Measurements from ENCODE around the gene PAPOLG.

The PAPOLG gene

DNA sequence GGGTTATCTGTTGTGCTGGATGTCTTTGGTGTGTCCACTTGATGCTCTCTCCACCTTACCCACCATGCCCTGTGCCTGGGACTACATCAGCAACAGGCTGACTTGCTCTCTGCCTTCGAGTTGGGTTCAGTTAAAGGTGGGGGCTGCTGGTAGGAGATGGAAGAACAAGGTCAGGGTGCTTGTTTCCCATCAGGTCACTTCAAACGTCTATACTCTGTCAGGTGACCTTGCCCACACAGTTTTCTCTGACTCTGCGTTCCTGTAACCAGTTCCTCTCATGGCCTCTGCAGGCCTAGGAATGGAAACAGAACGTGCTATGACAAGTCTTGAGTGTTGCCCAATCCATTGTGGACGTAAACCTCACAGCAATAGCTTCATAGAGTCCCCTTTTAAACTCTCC is 38.4 kb upstream of the PAPOLG start:
- Histone ChIP-seq H3K4me1 (no peaks in the 10 kb centered on the region), H3K4me3 (no peak overlapping the region), H3K27me3 (no peaks in the 10 kb centered on the region), H3K36me3 (no peaks in the 10 kb centered on the region), H3K9me3 (no peaks in the 10 kb centered on the region), H3K27ac (no peak overlapping the region)
- DNase-seq = peak in 1 of 2 donors; percentile 42
- TF ChIP-seq, protein P1, sequence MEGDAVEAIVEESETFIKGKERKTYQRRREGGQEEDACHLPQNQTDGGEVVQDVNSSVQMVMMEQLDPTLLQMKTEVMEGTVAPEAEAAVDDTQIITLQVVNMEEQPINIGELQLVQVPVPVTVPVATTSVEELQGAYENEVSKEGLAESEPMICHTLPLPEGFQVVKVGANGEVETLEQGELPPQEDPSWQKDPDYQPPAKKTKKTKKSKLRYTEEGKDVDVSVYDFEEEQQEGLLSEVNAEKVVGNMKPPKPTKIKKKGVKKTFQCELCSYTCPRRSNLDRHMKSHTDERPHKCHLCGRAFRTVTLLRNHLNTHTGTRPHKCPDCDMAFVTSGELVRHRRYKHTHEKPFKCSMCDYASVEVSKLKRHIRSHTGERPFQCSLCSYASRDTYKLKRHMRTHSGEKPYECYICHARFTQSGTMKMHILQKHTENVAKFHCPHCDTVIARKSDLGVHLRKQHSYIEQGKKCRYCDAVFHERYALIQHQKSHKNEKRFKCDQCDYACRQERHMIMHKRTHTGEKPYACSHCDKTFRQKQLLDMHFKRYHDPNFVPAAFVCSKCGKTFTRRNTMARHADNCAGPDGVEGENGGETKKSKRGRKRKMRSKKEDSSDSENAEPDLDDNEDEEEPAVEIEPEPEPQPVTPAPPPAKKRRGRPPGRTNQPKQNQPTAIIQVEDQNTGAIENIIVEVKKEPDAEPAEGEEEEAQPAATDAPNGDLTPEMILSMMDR (IDR thresholded peaks at IDR 0.05) = no peak
- intact Hi-C loops (cut with DNase I; ENCODE audit: low total_unique reads) = no loop called here

DNA sequence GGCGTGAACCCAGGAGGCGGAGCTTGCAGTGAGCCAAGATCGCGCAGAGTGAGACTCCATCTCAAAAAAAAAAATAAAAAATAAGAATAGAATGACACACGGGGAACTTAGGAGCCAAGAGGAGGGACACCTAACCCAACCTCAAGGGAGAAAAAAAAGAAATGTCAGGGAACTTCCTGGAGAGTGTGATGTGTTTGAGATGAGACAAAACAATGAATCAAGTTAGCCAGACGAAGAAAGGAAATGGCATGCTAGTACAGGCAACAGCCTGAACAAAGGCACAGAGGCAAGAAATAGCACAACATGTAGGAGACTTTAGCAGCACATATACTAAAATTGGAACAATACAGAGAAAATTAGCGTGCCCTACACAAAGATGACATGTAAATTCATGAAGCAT is 36.7 kb upstream of the PAPOLG start:
- DNase-seq = no peak
- no peak overlapping the region for H3K27ac ChIP-seq
- H3K4me1 ChIP-seq = no peaks in the 10 kb centered on the region
- intact Hi-C loops (cut with DNase I; ENCODE audit: low total_unique reads) = no loop called here
- TF ChIP-seq, protein P1 (IDR thresholded peaks at IDR 0.05) = no peak
- H3K9me3 ChIP-seq = peaks cover under 1 to 1% (median under 1%) of the 10 kb centered on the region in 3 donors
- H3K36me3 ChIP-seq = no peaks in the 10 kb centered on the region
- no peak overlapping the region for H3K4me3 ChIP-seq
- no peaks in the 10 kb centered on the region for H3K27me3 ChIP-seq

DNA sequence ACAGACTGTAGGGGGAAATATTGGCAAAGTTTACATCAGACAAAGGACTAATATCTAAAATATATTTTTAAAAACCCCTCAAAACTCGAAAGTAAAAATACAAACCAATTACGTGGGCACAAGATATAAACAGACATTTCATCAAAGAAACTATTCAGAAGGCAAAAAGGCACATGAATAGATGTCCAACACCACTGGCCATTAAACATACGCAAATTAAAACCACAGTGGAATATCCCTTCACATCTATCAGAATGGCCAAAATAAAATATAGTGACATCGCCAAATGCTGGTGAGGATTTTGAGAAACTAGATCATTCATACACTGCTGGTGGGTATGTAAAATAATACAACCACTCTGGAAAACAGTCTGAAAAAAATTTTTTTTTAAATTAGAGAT is 30.6 kb upstream of the PAPOLG start:
- Histone ChIP-seq H3K27ac (no peak overlapping the region), H3K9me3 (peaks cover 2 to 6% (median 5%) of the 10 kb centered on the region in 3 donors), H3K27me3 (no peaks in the 10 kb centered on the region), H3K36me3 (no peaks in the 10 kb centered on the region), H3K4me3 (no peak overlapping the region), H3K4me1 (no peaks in the 10 kb centered on the region)
- intact Hi-C loops (cut with DNase I; ENCODE audit: low total_unique reads) = no loop called here
- DNase-seq = no peak
- TF ChIP-seq, protein P1 (IDR thresholded peaks at IDR 0.05) = no peak

DNA sequence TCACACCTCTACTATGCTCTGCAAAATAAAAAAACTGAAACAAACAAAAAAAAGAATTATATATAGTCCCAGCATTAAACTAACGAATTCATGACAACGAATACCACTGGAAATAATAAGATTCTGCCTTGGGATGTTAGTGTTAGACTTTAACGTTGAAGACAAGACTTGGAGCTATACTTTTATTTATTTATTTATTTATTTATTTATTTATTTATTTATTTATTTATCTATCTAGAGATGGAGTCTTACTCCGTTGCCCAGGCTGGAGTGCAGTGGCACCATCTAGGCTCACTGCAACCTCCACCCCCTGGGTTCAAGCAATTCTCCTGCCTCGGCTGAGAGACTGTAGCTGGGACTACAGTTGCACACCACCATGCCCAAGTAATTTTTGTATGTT is 27.2 kb upstream of the PAPOLG start:
- intact Hi-C loops (cut with DNase I; ENCODE audit: low total_unique reads) = no loop called here
- Histone ChIP-seq H3K9me3 (peaks cover 2 to 6% (median 5%) of the 10 kb centered on the region in 3 donors), H3K4me3 (no peak overlapping the region), H3K36me3 (no peaks in the 10 kb centered on the region), H3K27ac (no peak overlapping the region), H3K4me1 (no peaks in the 10 kb centered on the region), H3K27me3 (no peaks in the 10 kb centered on the region)
- TF ChIP-seq, protein P1 (IDR thresholded peaks at IDR 0.05) = no peak
- no peak for DNase-seq

DNA sequence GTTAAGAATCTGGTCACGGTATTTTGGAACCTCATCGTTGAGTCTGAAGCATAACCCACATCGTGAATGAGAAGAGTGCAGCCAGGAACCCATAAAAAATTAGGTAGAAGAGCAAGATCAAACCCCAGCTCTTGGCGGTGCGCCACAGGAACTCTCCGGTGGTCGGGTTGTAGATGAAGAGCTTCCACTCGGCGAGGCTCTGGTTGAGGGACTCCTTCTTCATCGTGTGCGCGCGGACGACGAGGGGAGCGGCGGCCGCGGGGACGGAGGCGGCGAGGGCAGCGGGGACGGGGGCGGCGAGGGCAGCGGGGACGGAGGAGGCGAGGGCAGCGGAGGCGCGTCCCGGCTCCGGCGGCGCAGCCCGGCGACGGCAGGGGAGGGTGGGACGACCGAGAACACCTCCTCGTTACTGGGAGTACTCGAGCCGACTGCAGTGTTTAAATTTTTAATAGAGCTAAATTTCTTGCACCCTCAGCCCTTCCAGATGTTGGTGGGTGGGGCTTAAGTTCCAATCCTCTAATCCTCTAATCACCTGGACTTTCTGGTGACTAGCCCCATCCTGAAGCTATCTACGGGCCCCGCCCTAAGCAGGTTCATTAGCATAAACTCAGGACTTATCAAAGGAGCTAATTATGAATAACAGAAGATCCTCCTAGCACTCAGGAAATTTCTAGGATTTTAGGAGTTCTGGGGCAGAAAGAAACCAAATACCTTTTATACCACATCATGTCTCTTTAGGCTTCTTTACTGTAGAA is 20.4 kb upstream of the PAPOLG start:
- intact Hi-C loops (cut with DNase I; ENCODE audit: low total_unique reads) = no loop called here
- Histone ChIP-seq H3K4me1 (peaks cover 0 to 4% (median 1%) of the 10 kb centered on the region in 4 donors), H3K4me3 (peak overlapping the region; percentile 33 to 50), H3K9me3 (no peaks in the 10 kb centered on the region), H3K27me3 (peaks cover 0 to 16% of the 10 kb centered on the region in 2 donors), H3K36me3 (no peaks in the 10 kb centered on the region), H3K27ac (no peak overlapping the region)
- TF ChIP-seq, protein P1 (IDR thresholded peaks at IDR 0.05) = no peak
- DNase-seq = no peak
